ENCODE data around the gene TSGA10IP.

DNA sequence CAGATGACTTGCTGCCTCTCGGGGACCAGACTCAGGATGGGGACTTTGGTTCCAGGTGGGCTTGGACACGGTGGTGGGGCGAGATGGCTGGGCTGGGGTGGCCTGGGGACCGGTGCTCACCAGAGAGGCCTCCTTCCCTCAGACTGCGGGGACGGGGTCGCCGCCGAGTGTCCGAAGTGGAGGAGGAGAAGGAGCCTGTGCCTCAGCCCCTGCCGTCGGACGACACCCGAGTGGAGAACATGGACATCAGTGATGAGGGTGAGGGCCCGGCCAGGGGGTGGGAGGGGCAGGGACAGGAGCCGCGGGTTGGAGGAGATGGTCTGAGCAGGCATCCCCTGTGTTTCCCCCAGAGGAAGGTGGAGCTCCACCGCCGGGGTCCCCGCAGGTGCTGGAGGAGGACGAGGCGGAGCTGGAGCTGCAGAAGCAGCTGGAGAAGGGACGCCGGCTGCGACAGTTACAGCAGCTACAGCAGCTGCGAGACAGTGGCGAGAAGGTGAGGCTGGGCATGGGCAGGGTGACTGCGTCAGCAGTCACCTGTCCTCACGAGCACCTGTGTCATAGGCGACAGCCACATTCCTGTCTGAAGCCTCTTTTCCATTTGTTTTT lies 22.2 kb downstream of the TSGA10IP start:
- TF ChIP-seq, protein P1, sequence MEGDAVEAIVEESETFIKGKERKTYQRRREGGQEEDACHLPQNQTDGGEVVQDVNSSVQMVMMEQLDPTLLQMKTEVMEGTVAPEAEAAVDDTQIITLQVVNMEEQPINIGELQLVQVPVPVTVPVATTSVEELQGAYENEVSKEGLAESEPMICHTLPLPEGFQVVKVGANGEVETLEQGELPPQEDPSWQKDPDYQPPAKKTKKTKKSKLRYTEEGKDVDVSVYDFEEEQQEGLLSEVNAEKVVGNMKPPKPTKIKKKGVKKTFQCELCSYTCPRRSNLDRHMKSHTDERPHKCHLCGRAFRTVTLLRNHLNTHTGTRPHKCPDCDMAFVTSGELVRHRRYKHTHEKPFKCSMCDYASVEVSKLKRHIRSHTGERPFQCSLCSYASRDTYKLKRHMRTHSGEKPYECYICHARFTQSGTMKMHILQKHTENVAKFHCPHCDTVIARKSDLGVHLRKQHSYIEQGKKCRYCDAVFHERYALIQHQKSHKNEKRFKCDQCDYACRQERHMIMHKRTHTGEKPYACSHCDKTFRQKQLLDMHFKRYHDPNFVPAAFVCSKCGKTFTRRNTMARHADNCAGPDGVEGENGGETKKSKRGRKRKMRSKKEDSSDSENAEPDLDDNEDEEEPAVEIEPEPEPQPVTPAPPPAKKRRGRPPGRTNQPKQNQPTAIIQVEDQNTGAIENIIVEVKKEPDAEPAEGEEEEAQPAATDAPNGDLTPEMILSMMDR (IDR thresholded peaks at IDR 0.05) = no peak
- no peak for TF ChIP-seq POLR2A (IDR thresholded peaks at IDR 0.05)

Data from gastroesophageal sphincter (tissue), 3 donors.